HG03565 (cell line): Measurements from ENCODE around the gene SPOCK1.
"Not testable (repeated sequence)": the region's sequence is repeated elsewhere in the genome, so short reads cannot be mapped to it uniquely, and the experiment has no call there.

Source experiments
- ATAC-seq: cut with Tn5 transposase; IDR thresholded peaks from one replicate; pipeline ENCODE4 v1.9.1; 2021; ENCODE audit warnings: mild to moderate bottlenecking, moderate library complexity; ENCODE audit not compliant: unreplicated experiment

SPOCK1 gene

DNA sequence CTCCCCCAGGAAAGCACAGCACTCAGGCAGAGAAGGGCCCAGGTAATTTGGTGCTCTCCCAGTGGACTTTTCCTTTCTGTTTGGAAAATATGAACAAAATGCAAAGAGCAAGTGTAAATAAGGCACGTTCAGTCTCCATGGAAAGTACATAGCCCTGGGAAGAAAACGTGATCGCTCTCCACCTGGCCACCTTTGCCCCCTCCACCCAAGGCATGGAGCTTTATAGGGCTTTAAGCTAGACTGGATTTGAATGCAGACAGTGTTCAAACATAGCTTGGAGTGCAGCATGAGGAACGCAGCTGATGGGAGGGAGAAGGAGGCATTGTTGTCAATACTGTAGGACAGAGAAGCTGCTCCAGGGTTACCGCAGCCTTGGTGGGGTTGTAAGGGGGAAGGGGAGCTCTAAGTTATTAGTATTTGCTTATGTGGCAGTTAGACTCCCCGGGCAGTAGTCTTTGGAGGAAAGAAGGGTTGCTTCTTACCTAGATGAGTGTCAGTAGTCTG, 500.2 kb downstream of the SPOCK1 start:
- no peak for ATAC-seq

DNA sequence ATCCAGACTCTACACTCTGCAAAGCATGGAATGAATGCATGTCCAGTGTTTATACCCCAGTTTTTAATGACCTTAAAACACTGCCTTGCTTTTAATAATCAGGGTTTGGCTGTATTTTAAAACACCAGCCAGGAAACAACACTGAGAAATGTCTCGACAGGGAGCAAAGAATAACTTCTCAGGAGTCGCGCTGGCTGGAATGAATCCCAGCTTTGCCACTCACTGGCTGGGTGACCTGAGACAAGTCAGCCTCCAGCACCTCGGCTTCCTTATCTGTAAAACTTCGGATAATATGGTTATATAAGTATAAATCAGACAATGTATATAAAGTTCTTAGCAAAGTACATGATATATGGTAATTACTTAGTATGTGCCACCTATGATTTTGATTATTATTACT, 505.0 kb downstream of the SPOCK1 start:
- no peak for ATAC-seq

DNA sequence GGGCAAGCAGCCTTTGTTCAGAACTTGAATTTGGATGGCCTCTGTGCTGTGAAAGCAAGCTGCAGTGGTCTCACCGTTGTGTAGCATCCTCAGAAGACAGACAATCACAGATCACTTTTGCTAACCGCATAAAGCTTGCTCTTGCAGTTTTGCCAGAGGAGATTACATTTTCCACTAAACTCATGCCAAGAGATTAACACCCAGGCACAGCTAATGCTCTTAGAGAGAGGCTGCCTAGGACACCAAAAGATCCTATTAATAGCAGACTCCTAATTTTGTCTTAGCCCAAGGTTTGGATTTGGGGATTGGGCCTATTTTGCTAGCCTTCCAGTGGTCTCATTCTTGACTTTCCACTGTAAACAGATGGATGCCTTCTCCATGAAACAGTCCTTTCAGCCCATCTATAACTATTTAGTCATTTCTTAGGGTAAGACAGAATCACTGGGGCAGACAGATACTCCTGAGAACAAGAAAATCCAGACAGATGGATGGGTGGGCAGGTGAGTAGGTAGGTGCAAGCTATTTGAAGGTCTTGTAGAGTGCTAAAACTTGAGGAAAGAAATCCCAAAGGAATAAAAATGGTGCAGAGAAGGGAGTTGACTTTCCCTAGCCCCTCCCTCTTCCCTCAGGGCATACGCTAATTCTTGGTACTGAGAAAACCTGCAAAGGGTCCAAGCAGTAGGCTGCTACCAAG, 506.2 kb downstream of the SPOCK1 start:
- ATAC-seq, result no peak

DNA sequence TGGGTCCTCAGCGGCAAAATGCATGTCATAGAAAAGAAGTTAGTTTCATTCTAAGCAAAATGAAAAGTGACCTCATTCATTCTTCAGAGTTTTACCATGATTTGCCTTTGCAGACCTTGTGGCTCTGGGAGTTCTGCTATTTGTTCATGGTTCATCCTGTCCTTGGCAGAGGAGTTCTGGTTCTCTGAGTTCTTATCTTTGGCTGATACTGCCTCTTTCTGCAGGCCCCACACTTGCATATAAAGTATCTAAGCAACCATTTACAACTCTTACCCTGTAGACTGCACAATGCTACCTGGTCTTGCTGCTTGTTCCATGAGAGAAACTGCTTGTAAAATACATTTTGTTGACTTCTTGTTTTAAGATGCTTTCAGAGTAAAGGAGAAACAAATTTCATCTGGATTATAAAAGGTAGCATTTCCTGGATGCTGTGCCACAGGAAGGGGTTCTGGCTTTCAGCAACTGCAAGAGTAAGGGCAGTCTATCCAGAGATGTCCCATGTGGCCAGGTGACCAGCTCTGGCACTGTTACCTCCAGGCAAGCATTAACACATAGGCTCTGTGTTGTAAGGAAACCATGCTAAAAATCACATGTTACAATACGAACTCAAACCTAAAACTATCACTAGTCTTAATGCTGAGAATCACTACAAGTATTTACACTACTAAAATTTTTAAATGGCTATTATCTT, 513.2 kb downstream of the SPOCK1 start:
- no peak for ATAC-seq

DNA sequence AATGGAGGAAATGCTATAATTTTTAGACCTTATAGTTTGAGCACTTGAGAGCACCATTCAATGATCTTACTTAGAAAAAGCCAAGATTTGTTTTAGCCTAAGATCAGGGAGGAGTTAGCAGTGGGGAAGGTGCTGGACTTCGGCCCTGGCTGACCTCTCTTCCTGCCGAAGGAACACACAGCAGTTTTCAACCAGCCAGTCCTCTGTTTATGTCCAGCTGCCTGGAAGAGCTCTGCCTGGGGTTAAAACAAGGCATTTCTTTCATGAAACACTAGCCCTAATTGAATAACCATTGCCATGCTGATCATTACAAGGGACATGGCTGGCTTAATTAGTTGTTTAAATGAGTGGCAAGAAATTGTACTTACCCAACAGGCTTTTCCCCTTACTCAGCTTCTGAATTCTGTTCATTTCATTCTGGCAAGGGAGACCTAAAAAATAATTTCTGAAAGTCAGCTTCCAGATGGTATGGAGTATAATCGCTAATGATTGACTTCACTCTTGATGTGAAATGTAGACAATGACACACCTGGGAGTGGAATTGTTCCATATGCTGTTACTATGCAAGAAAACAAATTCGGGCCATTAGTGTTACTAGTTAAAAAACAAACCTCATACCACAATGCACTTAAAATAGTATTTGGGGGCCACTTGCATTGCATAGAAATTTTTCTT, 514.2 kb downstream of the SPOCK1 start:
- no peak for ATAC-seq

DNA sequence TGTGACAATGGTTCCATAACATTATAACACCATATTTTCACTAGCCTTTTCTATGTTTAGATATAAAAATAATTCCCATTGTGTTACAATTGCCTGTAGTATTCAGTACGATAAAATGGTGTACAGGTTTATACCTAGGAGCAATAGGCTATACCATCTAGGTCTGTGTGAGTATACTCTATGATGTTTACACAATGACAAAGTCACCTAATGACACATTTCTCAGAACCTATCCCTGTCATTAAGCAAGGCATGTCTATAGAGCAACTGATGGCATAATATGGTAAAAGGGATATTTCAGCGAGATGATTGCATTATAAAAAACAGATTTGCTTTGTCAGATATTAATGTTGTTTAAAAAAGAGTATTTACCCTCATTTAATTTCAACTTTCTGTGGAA, 517.2 kb downstream of the SPOCK1 start:
- no peak for ATAC-seq

DNA sequence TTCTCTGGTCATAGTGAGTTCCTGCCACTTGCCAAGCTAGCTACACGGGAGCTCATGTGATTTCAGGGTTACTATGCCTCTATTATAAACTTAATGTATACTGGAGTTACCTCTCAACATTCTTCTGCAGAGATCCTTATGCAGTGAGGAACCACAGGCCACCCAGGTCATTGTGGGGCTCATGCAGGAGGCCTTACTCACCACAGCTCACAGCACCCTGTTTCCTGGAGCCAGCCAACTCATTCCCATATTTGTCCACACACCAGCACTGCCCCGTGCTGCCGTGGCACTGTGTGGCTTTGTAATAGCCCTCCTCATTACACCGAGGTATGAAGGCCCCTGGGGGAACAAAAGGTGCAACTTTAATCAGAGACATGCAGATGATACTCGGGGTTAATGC, 520.0 kb downstream of the SPOCK1 start:
- no peak for ATAC-seq

DNA sequence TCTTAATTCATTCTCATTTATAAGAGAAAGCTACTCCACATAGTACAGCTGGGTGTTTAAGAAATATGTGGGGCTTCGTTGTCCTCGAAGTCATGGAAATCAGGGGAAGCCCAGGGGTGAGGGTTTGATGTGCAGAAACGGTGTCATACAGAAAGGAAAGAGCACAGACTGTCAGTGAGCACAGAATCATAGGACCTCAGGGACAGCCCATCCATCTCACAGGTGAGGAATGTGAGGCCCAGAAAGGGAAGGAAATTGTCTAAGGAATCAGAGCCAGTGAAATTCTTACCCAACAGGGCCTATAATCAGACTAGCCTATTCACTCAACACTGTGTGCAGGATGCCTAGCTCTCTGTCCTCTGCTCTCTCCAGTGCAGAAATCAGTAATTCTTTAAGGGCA, 535.6 kb downstream of the SPOCK1 start:
- no peak for ATAC-seq

DNA sequence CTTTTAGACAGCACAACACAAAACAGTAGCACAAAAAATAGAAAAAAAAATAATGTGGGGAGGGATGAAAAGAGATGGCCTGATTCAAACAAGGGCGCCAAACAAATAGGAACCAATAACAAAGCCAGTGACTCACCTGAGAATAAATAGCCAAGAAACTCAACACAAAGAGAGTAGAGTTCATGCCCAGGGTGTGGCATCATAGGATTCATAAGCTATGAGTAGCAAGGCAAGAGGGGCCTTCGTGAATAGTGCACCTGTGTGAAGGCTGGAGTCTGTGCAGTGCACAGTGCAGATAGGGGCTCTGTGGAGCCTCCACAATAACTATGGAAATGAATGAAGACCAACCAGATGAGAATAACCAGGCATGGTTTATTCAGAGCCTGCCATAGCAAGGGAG, 541.7 kb downstream of the SPOCK1 start:
- no peak for ATAC-seq

DNA sequence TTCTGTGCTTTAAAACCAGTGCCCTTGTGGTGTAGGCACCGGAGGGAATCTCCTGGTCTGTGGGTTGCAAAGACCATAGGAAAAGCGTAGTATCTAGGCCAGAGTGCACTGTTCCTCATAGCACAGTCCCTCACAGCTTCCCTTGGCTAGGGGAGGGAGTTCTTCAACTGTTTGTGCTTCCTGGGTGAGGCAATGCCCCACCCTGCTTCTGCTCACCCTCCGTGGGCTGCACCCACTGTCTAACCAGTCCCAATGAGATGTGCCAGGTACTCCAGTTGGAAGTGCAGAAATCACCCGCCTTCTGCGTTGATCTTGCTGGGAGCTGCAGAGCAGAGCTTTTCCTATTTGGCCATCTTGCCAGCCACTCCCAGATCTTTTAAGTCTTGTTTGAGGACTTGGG, 545.0 kb downstream of the SPOCK1 start:
- ATAC-seq, result not testable (repeated sequence)

DNA sequence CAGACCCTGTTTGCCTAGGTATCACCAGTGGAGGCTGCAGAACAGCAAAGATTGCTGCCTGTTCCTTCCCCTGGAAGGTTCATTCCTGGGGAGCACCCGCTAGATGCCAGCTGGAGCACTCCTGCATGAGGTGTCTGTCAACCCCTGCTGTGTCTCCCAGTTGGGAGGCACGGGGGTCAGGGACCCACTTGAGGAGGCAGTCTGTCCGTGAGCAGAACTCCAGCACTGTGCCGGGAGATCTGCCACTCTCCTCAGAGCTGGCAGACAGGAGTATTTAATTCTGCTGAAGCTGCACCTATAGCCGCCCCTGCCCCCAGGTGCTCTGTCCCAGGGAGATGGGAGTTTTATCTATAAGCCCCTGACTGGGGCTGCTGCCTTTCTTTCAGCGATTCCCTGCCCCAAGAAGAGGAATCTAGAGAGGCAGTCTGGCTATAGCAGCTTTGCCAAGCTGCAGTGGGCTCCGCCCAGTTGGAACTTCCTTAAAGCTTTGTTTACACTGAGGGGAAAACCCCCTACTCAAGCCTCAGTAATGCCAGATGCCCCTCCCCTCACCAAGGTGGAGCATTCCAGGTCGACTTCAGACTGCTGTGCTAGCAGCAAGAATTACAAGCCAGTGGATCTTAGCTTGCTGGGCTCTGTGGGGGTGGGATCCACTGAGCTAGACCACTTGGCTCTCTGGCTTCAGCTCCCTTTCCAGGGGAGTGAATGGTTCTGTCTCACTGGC, 545.6 kb downstream of the SPOCK1 start:
- not testable (repeated sequence) for ATAC-seq

DNA sequence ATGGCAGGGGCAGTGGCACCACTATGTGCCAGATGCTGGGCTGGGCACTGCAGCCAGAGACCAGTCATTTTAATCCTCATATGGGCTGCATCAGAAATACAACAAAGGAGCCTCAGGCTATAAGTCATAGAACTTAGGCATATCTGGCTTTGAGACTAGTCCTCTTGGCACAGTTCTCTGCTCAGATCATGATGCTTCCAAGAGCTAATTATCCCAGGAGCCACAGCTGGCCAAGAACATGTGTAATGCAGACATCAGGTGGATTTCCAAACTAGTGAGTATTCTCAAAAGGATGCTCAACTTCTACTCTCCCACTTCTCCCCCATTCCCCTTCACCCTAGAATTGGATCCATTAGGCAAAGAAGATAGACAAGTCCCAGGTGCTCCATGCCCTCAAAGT, 571.6 kb downstream of the SPOCK1 start:
- ATAC-seq, result no peak

DNA sequence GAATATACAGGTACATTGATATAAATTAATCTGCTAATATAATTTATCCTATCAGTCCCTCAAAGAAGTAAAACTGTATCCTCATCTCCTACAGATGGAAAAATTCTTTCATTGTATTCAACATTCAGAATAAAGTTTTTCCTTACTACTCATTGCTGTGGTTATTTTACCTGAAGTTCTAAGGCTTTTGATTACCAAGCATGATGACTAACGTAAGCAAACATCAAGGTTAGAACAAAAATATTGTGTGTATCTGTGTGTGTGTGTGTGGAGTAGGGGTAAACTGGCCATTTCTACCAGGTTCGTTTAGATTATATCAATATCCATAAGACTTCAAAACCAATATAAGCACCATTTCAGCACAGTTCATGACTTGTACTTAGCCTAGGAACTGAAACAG, 573.1 kb downstream of the SPOCK1 start:
- ATAC-seq, result no peak
